ENCODE measurements around the gene ADGRL1.
"Not testable (repeated sequence)": the region's sequence is repeated elsewhere in the genome, so short reads cannot be mapped to it uniquely, and the experiment has no call there.

- not testable (repeated sequence) for TF ChIP-seq CTCF (IDR thresholded peaks at IDR 0.05 in 8 of 11, conservative IDR thresholded peaks at IDR 0.05 in 3 of 11); POLR2A (IDR thresholded peaks at IDR 0.05); POLR2AphosphoS5 (IDR thresholded peaks at IDR 0.05)
Observed at GRCh38 chr19:14201481-14201880, 4.5 kb downstream of the ADGRL1 start.

Measured in spleen (tissue), 7 donors.